Hepatocyte (in vitro differentiated cells): Measurements from ENCODE around the gene NDUFB10. TPM values are rescaled to one million over a fixed set of nuclear protein-coding genes. Genes with fewer than 3 reads are reported as not detected.

Source experiments
- DNase-seq: peaks from one replicate; pipeline ENCODE4 v3.0.0-alpha.2; 2016; ENCODE audit warnings: low spot score
- H2AFZ ChIP-seq: fragments of 200-600 bp; sonication (generic); 2 replicates; pipeline ENCODE4 v1.6.0; 2016; ENCODE audit warnings: antibody characterized with exemption, mild to moderate bottlenecking
- H3K27ac ChIP-seq: fragments of 200-600 bp; sonication (generic); 2 replicates; pipeline ENCODE4 v1.5.1; 2016; ENCODE audit warnings: mild to moderate bottlenecking
- H3K27me3 ChIP-seq: fragments of 200-600 bp; sonication (generic); 2 replicates; pipeline ENCODE4 v1.6.1; 2016
- H3K36me3 ChIP-seq: fragments of 200-600 bp; sonication (generic); replicated peaks from 2 replicates; pipeline ENCODE4 v1.5.1; 2016; ENCODE audit warnings: low read depth; ENCODE audit not compliant: insufficient read depth
- H3K4me1 ChIP-seq: fragments of 200-600 bp; sonication (generic); 2 replicates; pipeline ENCODE4 v1.5.1; 2016; ENCODE audit warnings: mild to moderate bottlenecking, moderate library complexity; ENCODE audit not compliant: insufficient read depth
- H3K4me2 ChIP-seq: fragments of 200-600 bp; sonication (generic); 2 replicates; pipeline ENCODE4 v1.6.0; 2016
- H3K4me3 ChIP-seq: fragments of 200-600 bp; sonication (generic); 2 replicates; pipeline ENCODE4 v1.5.1; 2016; ENCODE audit warnings: mild to moderate bottlenecking
- H3K79me2 ChIP-seq: fragments of 200-600 bp; sonication (generic); 2 replicates; pipeline ENCODE4 v1.6.0; 2017; ENCODE audit warnings: mild to moderate bottlenecking
- H3K9me2 ChIP-seq: fragments of 200-600 bp; sonication (generic); replicated peaks from 2 replicates; pipeline ENCODE4 v1.6.0; 2017; ENCODE audit warnings: mild to moderate bottlenecking; ENCODE audit not compliant: insufficient read depth
- H3K9me3 ChIP-seq: fragments of 200-600 bp; sonication (generic); 2 replicates; pipeline ENCODE4 v1.5.1; 2016; ENCODE audit warnings: low read depth, mild to moderate bottlenecking
- H4K20me1 ChIP-seq: fragments of 200-600 bp; sonication (generic); 2 replicates; pipeline ENCODE4 v1.6.0; 2016; ENCODE audit warnings: mild to moderate bottlenecking; ENCODE audit not compliant: insufficient read depth, poor library complexity, severe bottlenecking
- CTCF ChIP-seq: fragments of 200-600 bp; sonication (generic); IDR thresholded peaks from 2 replicates; pipeline ENCODE4 v1.5.1; 2016; ENCODE audit warnings: antibody characterized with exemption, mild to moderate bottlenecking; ENCODE audit not compliant: poor library complexity
- EZH2 ChIP-seq: fragments of 200-600 bp; sonication (generic); IDR thresholded peaks from 2 replicates; pipeline ENCODE4 v1.6.1; 2016; ENCODE audit warnings: antibody characterized with exemption, mild to moderate bottlenecking, borderline replicate concordance
- EZH2phosphoT487 ChIP-seq: fragments of 200-600 bp; sonication (generic); IDR thresholded peaks from one replicate; pipeline ENCODE4 v1.6.1; 2018; ENCODE audit warnings: antibody characterized with exemption, mild to moderate bottlenecking, low read depth, moderate library complexity; ENCODE audit not compliant: unreplicated experiment, severe bottlenecking
- WGBS: methylation state at CpG from one replicate; pipeline ENCODE4 v1.1.6; 2016; ENCODE audit warnings: low lambda C conversion rate; ENCODE audit errors: missing lambda C conversion rate; 5-methylcytosine and 5-hydroxymethylcytosine counted together
- polyA plus RNA-seq: library from polyadenylated mRNA; unstranded; fragments of >200 nt; fragmentation: Nextera tagmentation; extraction: Ambion mirVana; gene quantifications from 2 replicates; pipeline ENCODE4 v1.2.1, GENCODE V29; 2016
- total RNA-seq: library from RNA; depleted of rRNA; stranded (reverse); fragments of >200 nt; gene quantifications from 2 replicates; pipeline ENCODE4 v1.2.3, GENCODE V29; 2014

The NDUFB10 gene
- total and polyA plus RNA-seq, 2 experiments from 2014 or later, result 234 to 244 TPM

- H3K9me2 ChIP-seq, result no peaks in the 10 kb centered on the region
- no peak overlapping the region for H3K27ac ChIP-seq
- no peak overlapping the region for H2AFZ ChIP-seq
- TF ChIP-seq CTCF (no peak), EZH2phosphoT487 (no peak), EZH2 (no peak)
- no peaks in the 10 kb centered on the region for H3K36me3 ChIP-seq
- peaks cover 19% of the 10 kb centered on the region for H3K4me1 ChIP-seq
- no peak overlapping the region for H3K4me2 ChIP-seq
- no peaks in the 10 kb centered on the region for H4K20me1 ChIP-seq
- WGBS, result 91% methylated on average over 21 of the region's 21 CpGs
- DNase-seq, result no peak
- H3K9me3 ChIP-seq, result no peaks in the 10 kb centered on the region
- peaks cover 10% of the 10 kb centered on the region for H3K79me2 ChIP-seq
- no peaks in the 10 kb centered on the region for H3K27me3 ChIP-seq
- no peak overlapping the region for H3K4me3 ChIP-seq
Measured at GRCh38 chr16:1944612-1945199, 14.6 kb upstream of the NDUFB10 start.

GRCh38 chr16:1945559-1946391, 13.6 kb upstream of the NDUFB10 start:
- peaks cover 16% of the 10 kb centered on the region for H3K4me1 ChIP-seq
- H3K4me2 ChIP-seq, result no peak overlapping the region
- no peaks in the 10 kb centered on the region for H3K9me3 ChIP-seq
- WGBS, result 91% methylated on average over 19 of the region's 19 CpGs
- peaks cover 10% of the 10 kb centered on the region for H3K79me2 ChIP-seq
- H2AFZ ChIP-seq, result no peak overlapping the region
- no peaks in the 10 kb centered on the region for H4K20me1 ChIP-seq
- no peak overlapping the region for H3K27ac ChIP-seq
- H3K9me2 ChIP-seq, result no peaks in the 10 kb centered on the region
- no peaks in the 10 kb centered on the region for H3K27me3 ChIP-seq
- no peaks in the 10 kb centered on the region for H3K36me3 ChIP-seq
- H3K4me3 ChIP-seq, result no peak overlapping the region
- TF ChIP-seq CTCF, result no peak
- no peak for DNase-seq

GRCh38 chr16:1946495-1947368, 12.6 kb upstream of the NDUFB10 start:
- 93% methylated on average over 38 of the region's 38 CpGs for WGBS
- Histone ChIP-seq H3K9me2 (no peaks in the 10 kb centered on the region), H4K20me1 (no peaks in the 10 kb centered on the region), H3K27ac (no peak overlapping the region), H3K9me3 (no peaks in the 10 kb centered on the region), H3K36me3 (no peaks in the 10 kb centered on the region), H2AFZ (no peak overlapping the region), H3K79me2 (peaks cover 10% of the 10 kb centered on the region), H3K4me3 (no peak overlapping the region), H3K4me2 (no peak overlapping the region), H3K4me1 (peaks cover 8% of the 10 kb centered on the region), H3K27me3 (no peaks in the 10 kb centered on the region)
- DNase-seq, result no peak
- TF ChIP-seq EZH2 (no peak), EZH2phosphoT487 (no peak), CTCF (no peak)
